Daoy (cell line): Measurements from ENCODE around the gene ZNF391. TPM values are rescaled to one million over a fixed set of nuclear protein-coding genes. Genes with fewer than 3 reads are reported as not detected.
"Not testable (repeated sequence)": the region's sequence is repeated elsewhere in the genome, so short reads cannot be mapped to it uniquely, and the experiment has no call there.

ENCODE experiments used
- DNase-seq: peaks from one replicate; pipeline ENCODE4 v3.0.0-alpha.2; 2015; ENCODE audit warnings: low read depth
- total RNA-seq: library from RNA; depleted of rRNA; stranded (reverse); fragments of >200 nt; shearing (Covaris generic); gene quantifications from 2 replicates; pipeline ENCODE4 v1.2.3, GENCODE V29; 2014; rRNA removed

The ZNF391 gene
- total RNA-seq, result 0.74 and 9.7 TPM in 2 replicates

DNA sequence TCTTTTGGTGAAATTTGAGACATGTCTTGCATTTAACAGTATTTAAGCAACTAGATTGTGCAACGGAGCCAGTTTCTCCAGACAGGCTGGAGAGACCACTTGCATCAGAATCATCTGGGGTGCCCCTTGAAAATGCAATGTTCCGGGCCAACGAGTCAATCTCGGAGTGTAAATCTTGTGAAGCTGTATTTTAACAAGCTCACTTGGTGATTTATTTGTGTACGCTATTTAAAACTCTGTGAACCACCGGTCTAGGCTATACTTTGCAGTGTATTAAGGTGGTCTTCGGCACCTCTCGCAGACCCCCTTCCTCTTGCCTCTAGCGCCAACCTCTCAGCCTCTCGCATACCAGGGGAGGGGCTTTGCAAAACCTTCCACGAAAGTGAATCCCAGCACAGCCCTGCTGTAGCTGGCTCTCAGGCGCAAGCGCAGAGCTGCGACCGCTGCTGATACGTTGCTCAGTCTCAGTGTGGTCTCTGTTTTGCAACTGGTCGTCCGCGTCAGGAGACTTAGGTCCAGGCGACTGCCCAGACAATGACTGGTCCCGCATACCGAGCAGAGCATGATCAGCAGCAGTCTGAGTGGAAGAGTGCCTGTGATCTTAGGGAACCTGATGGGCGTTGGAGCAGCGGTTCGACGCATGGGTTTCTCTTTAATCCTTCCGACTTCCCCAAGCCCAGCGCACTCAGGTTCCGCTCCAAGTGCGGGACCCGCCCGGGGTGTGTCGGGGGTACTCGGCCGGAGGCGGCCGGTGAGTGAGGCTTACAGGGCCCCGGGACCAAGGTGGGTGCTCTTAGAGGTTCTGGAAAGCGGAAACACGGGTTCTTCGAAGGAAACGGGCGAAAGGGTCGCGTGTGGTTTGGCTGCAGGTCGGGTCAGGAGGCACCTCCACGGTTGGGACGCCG is at the start of gene ZNF391:
Gene ZNF391 (plus strand): TSS at position 467 of the 905 bp plus-strand sequence. CDS start 11,612 bp downstream, outside the sequence.
- peak; percentile 89 for DNase-seq

DNA sequence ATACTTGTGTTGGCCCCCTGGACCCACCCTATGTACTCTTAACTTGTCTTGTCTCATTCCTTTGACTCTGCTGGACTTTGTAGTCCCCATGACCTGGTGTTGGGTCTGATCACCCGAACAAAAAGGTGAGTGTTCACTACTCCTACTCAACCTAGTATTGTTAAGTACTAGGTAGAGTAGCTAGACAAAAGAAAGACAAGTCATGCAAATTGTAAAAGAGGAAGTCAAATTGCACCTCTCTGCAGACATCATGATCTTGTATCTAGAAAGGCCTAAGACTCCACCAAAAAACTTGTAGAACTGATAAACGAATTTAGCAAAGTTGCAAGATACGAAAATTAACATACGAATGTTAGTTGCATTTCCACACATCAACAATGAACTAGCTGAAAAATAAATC is 35.7 kb upstream of the ZNF391 start:
- DNase-seq, result no peak

DNA sequence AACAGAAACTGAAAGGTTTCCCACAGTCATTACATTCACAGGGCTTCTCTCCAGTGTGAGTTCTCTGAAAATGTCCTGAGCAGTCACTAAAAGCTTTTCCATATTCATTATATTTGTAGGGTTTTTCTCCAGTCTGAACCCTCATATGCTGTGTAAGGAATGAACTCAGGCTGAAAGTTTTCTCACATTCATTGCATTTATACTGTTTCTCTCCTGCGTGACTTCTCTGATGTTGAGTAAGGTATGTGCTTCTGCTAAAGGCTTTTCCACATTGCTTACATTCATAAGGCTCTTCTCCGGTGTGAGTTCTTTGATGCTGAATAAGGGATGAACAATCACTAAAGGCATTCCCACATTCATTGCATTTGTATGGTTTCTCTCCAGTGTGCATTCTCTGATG is 29.8 kb upstream of the ZNF391 start:
- DNase-seq, result no peak

DNA sequence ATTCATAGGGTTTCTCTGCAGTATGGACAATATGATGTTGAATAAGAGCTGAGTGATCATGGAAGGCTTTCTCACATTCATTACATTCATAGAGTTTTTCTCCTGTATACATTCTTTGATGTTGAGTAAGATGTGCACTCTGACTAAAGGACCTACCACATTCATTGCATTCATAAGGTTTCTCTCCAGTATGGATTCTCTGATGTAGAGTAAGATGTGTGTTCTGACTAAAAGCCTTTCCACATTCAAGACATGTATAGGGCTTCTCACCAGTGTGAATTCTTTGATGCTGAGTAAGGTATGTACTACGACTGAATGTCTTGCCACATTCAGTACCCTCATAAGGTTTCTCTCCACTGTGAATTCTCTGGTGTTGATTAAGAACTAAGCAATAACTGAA is 29.3 kb upstream of the ZNF391 start:
- DNase-seq, result no peak

DNA sequence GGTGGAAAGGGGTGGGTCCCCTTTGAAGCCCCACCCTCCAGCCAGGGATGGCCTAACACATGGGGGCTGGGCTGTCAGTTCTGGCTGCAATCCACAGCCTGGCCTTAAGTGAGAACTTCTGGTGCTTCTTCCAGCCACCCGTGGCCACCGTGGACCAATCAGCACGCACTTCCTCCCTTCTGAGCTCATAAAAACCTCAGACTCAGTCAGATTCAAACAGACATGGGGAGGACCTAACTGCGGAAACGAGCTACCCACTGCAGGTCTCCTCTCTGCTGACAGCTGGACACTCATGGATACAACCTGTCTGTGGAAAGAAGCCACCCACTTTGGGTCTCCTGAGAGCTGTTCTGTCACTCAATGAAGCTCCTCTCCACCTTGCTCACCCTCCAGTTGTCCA is 20.4 kb upstream of the ZNF391 start:
- no peak for DNase-seq

DNA sequence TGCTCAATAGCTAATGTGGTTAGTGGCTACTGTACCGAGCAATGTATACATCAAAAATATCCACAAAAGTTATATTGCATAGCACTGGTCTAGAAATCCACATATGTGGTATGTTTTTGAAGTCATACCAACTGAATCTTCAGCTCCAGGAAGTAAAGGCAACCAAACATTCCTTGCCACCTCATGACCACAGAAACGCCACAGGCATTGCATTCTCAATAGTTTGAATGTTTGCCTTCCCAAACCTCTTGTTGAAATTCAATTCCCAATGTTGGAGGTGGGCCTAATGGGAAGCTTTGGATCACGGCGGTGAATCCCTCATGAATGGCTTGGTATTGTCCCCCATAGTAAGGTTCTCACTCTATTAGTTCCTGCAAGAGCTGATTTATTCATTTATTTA is 18.2 kb upstream of the ZNF391 start:
- DNase-seq, result no peak

DNA sequence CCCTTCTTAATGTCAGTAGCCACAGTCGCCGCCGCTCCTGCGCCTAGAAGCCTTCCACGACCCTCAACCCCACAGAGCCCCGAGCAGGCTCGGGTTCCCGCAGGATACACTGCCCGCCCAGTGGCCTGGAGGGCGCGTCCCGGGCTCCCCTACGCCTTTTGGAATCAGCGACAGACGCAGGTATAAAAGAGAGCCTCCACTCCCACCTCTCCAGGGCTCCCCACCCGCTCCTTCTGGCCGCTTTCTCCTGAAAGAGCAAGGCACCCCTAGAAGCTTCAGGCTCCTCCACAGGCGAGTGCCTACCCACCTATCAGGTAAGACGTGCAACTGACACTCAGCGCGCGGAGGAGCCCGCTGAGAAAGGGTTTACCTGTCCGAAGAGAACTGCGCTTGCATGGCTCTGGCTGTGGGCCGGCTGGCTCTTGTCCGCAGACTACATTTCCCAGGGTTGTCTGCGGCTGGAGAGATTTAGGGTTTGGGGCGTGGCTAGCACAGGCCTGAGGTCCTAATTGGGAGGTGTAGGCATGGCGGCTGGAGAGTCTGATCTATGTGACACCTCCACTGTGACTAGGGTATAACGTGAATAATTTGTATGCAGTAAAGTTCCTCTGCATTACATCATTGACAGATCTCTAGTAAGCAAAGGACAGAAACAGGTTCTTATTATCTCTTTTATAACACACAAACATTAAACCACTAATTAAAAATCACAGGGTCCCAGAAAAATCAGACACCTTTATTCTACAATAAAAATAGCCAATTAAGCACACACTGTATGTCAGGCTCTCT is 13.5 kb upstream of the ZNF391 start:
- peak; percentile 88 for DNase-seq

DNA sequence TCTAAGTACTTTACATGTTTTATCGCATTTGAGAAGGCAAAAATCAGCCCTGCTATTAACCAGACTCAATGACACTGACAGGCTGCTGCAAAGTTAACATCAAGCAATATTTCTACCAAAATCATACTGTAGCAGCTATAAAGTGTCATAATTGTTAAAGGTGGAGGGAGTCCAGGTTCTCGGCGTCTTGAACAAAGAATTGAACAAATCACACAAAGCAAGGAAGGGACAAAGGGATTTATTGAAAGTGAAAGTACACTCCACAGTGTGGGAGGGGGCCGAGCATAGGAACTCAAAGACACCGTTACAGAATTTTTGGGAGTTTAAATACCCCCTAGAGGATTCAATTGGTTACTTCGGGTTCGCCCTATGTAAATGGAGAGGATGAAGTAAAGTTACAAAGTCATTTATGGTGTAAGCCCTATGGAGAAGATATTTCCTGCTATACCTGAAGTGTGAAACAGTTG is 12.9 kb upstream of the ZNF391 start:
- DNase-seq, result peak; percentile 31

DNA sequence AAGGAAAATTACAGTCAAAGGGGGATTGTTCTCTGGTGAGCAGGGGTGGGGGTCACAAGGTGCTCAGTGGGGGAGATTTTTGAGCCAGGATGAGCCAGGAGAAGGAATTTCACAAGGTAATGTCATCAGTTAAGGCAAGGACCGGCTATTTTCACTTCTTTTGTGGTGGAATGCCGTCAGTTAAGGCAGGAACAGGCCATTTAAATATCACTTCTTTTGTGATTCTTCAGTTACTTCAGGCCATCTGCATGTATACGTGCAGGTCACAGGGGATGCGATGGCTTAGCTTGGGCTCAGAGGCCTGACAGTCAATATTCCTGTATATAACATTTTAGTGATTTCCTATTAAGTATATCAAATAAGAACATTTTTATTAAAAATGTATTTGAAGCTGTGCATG is 10.2 kb upstream of the ZNF391 start:
- not testable (repeated sequence) for DNase-seq

DNA sequence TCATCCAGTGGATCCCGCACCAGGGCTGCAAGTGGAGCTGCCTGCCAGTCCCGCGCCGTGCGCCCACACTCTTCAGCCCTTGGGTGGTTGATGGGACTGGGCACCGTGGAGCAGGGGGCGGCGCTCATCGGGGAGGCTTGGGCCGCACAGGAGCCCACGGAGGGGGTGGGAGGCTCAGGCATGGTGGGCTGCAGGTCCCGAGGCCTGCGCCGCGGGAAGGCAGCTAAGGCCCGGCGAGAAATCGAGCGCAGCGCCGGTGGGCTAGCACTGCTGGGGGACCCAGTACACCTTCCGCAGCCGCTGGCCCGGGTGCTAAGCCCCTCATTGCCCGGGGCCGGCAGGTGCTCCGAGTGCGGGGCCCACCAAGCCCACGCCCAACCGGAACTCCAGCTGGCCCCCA is 7.6 kb upstream of the ZNF391 start:
- not testable (repeated sequence) for DNase-seq

DNA sequence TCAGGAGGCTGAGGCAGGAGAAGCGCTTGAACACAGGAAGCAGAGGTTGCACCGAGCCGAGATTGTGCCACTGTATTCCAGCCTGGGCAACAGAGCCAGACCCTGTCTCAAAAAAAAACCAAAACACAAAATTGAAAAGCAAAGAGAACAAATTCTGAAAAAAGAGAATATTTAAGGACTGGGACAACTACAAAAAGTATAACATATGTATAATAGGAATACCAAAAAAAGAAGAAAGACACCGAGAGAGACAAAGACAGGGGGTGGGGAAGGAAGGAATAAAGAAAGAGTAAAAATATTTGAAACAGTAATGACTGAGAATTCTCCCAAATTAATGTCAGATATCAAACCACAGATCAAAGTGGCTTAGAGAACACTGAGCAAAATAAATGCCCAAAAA is 5.5 kb upstream of the ZNF391 start:
- no peak for DNase-seq

DNA sequence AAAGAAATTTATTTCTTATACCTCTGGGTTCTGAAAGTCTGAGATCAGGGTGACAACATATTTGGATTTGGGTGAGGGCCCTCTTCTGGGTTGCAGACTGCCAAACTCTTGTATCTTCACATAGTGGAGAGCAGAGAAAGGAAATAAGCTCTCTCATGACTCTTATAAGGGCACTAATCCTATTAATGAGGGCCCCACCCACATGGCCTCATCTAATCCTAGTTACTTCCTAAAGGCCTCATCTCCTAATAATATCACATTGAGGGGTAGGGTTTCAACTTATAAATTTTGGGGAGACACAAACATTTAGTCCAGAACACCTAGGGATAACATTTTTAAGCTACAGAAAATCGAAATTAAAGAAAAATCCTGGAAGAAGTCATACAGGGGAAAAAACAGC is 5.1 kb upstream of the ZNF391 start:
- DNase-seq, result no peak

DNA sequence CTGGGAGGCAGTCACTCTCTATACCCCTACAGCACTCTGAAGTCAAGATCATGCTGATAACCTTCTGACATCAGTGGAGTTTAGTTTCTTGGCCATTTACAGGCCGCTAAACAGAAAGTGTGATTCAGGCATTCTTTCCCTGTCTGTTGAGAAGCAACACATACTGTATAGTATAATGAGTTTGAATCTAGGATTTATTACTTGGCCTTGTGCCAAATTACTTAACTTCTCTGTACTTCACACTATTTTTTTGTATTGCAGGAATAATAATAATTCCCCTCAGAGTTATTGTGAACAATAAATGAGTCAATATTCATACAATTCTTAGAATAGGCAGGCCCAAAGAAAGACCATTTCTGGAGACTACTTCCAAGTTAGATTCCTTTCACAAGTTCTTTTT is 4.1 kb downstream of the ZNF391 start:
- no peak for DNase-seq

DNA sequence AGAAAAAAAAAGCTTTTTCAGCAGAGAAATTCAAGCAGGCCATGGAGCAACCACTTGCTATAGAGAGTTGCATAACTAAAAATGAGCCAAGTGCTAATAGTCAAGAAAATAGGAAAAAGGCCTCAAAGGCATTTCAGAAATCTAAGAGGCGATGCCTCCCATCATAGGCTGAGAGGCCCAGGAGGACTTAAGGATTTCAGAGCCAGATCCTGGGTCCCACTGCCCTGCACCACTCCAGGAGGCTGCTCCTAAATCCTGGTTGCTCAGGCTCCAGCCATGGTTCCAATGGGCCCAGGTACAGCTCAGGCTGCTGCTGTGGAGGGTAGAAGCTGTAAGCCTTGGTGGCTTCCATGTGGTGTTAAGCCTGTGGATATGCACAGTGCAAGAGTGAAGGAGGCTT is 5.5 kb downstream of the ZNF391 start:
- no peak for DNase-seq

DNA sequence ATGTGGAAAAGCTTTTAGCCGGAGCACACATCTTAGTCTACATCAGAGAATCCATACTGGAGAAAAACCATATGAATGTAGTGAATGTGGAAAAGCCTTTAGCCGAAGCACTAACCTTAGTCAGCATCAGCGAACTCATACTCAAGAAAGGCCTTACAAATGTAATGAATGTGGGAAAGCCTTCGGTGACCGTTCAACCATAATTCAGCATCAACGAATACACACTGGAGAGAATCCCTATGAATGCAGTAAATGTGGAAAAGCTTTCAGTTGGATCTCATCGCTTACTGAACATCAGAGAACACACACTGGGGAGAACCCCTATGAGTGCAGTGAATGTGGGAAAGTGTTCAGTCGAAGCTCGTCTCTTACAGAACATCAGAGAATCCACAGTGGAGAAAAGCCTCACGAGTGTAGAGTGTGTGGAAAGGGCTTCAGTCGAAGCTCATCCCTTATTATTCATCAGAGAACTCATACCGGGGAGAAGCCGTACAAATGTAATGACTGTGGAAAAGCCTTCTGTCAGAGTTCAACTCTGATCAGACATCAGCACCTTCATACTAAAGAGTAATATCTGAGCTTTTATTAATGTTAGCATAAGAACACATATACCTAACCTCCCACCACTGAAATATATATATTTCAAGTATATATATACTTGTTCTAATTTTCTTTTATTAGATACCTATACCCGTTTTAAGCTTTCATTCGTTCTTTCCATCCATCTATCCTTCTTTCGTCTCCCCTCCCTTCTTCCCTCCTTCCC is 12.5 kb downstream of the ZNF391 start:
- DNase-seq, result no peak

DNA sequence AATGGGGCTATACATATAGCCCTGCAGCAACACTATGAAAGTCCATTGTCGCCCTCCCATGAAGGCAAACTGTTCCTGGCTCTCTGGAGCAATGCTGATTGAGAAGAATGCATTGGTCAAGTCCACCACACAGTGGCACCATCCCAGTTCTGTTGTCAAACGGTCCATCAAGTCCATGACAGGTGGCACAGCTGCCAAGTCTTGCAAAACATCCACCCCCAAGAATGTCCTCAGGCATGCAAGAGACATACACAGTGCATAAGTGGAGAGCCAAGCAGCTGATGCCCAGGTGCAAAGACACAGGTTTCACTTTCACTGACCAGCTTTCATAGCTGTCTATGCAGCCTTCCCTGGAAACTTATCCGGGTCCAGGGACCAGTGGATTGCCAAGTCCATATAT is 17.5 kb downstream of the ZNF391 start:
- DNase-seq, result no peak

DNA sequence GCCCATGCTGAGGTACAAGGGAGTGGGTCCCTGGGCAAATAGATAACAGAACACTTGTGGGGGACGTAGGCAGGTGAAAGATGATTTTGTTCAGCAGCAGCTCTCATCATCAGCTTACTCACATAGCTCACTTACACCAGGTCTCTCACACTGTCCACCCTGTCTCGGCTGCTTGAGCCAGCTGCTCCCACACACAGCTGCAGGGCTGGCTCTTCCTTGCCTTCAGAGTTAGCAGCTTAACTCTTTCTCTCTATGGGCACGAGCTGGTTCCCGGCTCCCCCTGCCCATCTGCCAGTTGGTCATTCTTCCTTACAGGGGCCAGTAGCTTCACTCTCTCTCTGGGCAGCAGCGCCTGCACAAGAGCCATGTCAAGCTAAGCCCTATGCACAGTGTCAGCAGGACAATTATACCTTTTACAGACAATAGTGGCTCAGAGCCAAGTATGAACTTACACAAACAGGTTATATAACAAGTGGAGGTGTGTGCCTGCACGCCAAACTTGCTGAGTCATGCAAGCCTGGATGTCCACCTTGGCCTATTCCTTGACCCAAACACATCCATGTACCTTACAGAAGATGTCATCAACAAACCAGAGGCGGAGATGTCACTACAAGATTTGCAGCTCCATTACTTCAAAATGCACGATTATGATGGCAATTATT is 18.7 kb downstream of the ZNF391 start:
- no peak for DNase-seq

DNA sequence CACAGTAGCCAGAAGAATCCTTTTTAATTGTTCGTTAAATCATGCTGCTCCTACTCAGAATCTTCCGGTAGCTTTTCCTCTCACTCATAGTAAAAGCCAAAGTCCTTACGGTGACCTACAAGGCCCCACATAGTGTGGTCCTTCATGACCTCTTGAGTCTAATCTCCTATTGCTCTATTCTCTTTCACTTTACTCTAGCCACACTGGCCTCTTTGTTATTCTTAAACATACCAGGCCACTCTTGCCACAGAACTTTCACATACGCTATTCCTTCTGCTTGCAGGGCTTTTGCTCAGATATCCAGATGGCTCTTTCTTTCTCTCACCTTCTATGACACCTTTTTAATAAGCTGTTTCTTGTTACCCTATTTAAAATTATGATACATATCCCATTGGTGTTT is 25.7 kb downstream of the ZNF391 start:
- DNase-seq, result no peak

DNA sequence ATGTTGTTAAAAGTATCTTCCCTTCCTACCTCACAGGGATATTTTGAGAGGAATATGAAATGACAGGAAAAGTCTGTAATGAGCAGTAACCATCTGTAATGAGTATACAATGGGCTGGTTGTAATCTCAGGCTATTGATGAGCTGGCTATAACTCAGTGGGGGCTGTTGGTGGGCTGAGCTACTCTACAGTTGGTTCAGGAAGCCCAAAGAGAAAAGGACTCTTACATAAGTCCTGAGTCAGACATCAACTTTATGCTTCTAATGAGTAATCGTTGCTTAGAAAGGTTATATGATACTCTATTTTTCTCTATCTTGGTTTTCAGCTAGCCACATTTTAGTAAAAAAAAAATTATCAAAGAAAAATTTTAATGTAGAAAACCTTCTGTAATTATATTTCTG is 26.4 kb downstream of the ZNF391 start:
- DNase-seq, result no peak

DNA sequence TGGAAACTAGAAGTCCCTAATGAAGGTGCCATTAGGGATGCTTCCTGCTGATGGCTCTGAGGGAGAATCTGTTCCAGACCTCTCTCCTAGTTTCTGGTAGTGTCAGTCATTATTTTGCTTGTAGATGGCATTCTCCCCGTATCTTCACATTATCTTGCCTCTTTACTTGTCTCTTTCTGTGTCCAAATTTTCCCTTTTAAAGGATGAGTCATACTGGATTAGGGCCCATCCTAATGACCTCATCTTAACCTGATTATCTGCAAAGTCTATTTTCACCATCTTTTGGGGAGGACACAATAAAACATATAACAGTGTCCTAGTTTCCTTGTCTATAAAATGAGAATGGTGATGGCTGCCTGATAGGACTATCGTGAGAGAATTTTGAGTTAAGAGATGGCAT is 27.3 kb downstream of the ZNF391 start:
- no peak for DNase-seq

DNA sequence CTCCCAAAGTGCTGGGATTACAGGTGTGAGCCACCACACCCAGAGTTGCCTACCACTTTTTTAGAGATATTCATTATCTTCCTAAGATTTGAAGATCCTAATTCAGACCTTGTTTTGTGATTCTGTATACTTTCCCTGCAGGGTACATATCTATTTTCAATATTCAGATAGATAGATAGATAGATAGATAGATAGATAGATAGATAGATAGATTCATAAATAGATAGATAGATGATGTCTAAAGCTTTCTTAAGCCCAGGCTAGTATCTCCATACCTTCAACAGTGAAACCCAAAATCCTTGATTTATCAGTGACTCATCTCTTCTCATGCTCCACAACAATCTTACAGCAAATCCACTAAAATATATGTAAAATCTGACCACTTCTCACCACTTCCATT is 30.8 kb downstream of the ZNF391 start:
- no peak for DNase-seq
